Head of caudate nucleus (tissue), 42 donors: ENCODE results near the gene SYT1.

ENCODE experiments used
- DNase-seq, 42 donors: peaks; one replicate each; pipeline versions ENCODE4 v3.0.0 to v3.0.0-alpha.2; 2020 to 2021; ENCODE audit warnings: mixed read lengths in 7 of 42
- intact Hi-C: fragments of 100-400 bp; cut with DNase I; formaldehyde crosslinking; loops from one replicate; pipeline ENCODE4 v1.15.0; 2022

Gene SYT1

GRCh38 chr12:79358716-79359300 is 494.2 kb downstream of the SYT1 start:
- intact Hi-C loops = no loop called here
- DNase-seq = no peak

- intact Hi-C loops = no loop called here
- peak in 2 of 42 donors; percentile 17 to 35 for DNase-seq
Measured at GRCh38 chr12:79360286-79360685, 495.7 kb downstream of the SYT1 start.

GRCh38 chr12:79360936-79361335 is 496.4 kb downstream of the SYT1 start:
- intact Hi-C loops = no loop called here

GRCh38 chr12:79364197-79364596 is 499.6 kb downstream of the SYT1 start:
- intact Hi-C loops = no loop called here
- no peak for DNase-seq

More at GRCh38 chr12:79360936-79361335, 496.4 kb downstream of the SYT1 start:
- no peak for DNase-seq

GRCh38 chr12:79366374-79366773 is 501.8 kb downstream of the SYT1 start:
- intact Hi-C loops = no loop called here
- DNase-seq = no peak

GRCh38 chr12:79367032-79367589 is 502.5 kb downstream of the SYT1 start:
- DNase-seq = no peak
- intact Hi-C loops = no loop called here

- no peak for DNase-seq
- intact Hi-C loops = no loop called here
Measured at GRCh38 chr12:79370021-79370420, 505.4 kb downstream of the SYT1 start.

GRCh38 chr12:79371226-79371625 is 506.7 kb downstream of the SYT1 start:
- no peak for DNase-seq
- intact Hi-C loops = no loop called here

GRCh38 chr12:79373896-79374499 is 509.4 kb downstream of the SYT1 start:
- DNase-seq = peak in 30 of 42 donors; percentile 10 to 59 (median 34)
- intact Hi-C loops = no loop called here

GRCh38 chr12:79374545-79374944 is 510.0 kb downstream of the SYT1 start:
- intact Hi-C loops = no loop called here
- no peak for DNase-seq

- intact Hi-C loops = no loop called here
- no peak for DNase-seq
Measured at GRCh38 chr12:79375050-79375449, 510.5 kb downstream of the SYT1 start.

GRCh38 chr12:79378496-79378895 is 513.9 kb downstream of the SYT1 start:
- no peak for DNase-seq
- intact Hi-C loops = no loop called here

- intact Hi-C loops = no loop called here
- no peak for DNase-seq
Measured at GRCh38 chr12:79380402-79380801, 515.8 kb downstream of the SYT1 start.

GRCh38 chr12:79381248-79382208 is 517.0 kb downstream of the SYT1 start:
- intact Hi-C loops = no loop called here
- DNase-seq = no peak

GRCh38 chr12:79384551-79384950 is 520.0 kb downstream of the SYT1 start:
- intact Hi-C loops = no loop called here

GRCh38 chr12:79388011-79388410 is 523.4 kb downstream of the SYT1 start:
- intact Hi-C loops = no loop called here
- DNase-seq = no peak

More at GRCh38 chr12:79384551-79384950, 520.0 kb downstream of the SYT1 start:
- DNase-seq = no peak

GRCh38 chr12:79393842-79394241 is 529.3 kb downstream of the SYT1 start:
- intact Hi-C loops = no loop called here
- no peak for DNase-seq

- no peak for DNase-seq
- intact Hi-C loops = no loop called here
Measured at GRCh38 chr12:79397609-79398008, 533.0 kb downstream of the SYT1 start.

- intact Hi-C loops = no loop called here
- no peak for DNase-seq
Measured at GRCh38 chr12:79400481-79400880, 535.9 kb downstream of the SYT1 start.

GRCh38 chr12:79402606-79403005 is 538.0 kb downstream of the SYT1 start:
- DNase-seq = no peak
- intact Hi-C loops = no loop called here
